Panc1 (cell line): ENCODE data around the gene B4GALNT4. TPM values are rescaled to one million over a fixed set of nuclear protein-coding genes. Genes with fewer than 3 reads are reported as not detected.

Experiments used
- ATAC-seq: fragments of 200-7000 bp; cut with Tn5 transposase; 2 replicates; pipeline ENCODE4 v1.9.1; 2020; ENCODE audit warnings: mild to moderate bottlenecking, moderate library complexity
- BruUV-seq: library from RNA; stranded (reverse); fragments of 400-500 nt; replicated peaks from 2 replicates; lab custom pipeline; 2021; lab: Mats Ljungman, UMichigan
- CTCF ChIA-PET: fragments of 300-600 bp; sonication (Branson Sonifier 250); formaldehyde crosslinking; loops from one replicate; lab custom pipeline; 2022; ENCODE audit warnings: antibody characterized with exemption; lab: Charles Lee
- POLR2A ChIA-PET: fragments of 300-600 bp; sonication (Branson Sonifier 250); formaldehyde crosslinking; loops from one replicate; lab custom pipeline; 2022; ENCODE audit warnings: antibody characterized with exemption; lab: Charles Lee
- DNase-seq: peaks from one replicate; pipeline ENCODE4 v3.0.0-alpha.2; 2010; ENCODE audit warnings: low read depth, low spot score
- H3K27ac ChIP-seq: 2 replicates; pipeline ENCODE4 v1.5.1; 2011; ENCODE audit warnings: mild to moderate bottlenecking, low read length, inconsistent platforms
- H3K27me3 ChIP-seq: fragments of 200-500 bp; sonication (Bioruptor generic); 2 replicates; pipeline ENCODE4 v1.6.0; 2014; ENCODE audit warnings: low read length, inconsistent platforms; ENCODE audit not compliant: control insufficient read depth, insufficient read depth
- H3K36me3 ChIP-seq: fragments of 200-500 bp; sonication (Bioruptor generic); 2 replicates; pipeline ENCODE4 v1.5.1; 2014; ENCODE audit warnings: inconsistent platforms, mild to moderate bottlenecking, low read length, moderate library complexity; ENCODE audit not compliant: control insufficient read depth, insufficient read depth
- H3K4me1 ChIP-seq: 2 replicates; pipeline ENCODE4 v1.5.1; 2011; ENCODE audit warnings: inconsistent platforms, mild to moderate bottlenecking, low read length, moderate library complexity; ENCODE audit not compliant: control insufficient read depth, insufficient read depth
- H3K4me3 ChIP-seq, 2 experiments: 2 replicates each; pipeline ENCODE4 v1.5.1; 2011 to 2012; ENCODE audit warnings: low read depth in 2 of 2, low read length in 2 of 2, mild to moderate bottlenecking in 2 of 2, inconsistent platforms in 1 of 2, moderate library complexity in 1 of 2
- H3K9me3 ChIP-seq: fragments of 200-500 bp; sonication (Bioruptor generic); 2 replicates; pipeline ENCODE4 v1.5.1; 2014; ENCODE audit warnings: low read depth, mild to moderate bottlenecking, inconsistent platforms, low read length, moderate library complexity; ENCODE audit not compliant: control insufficient read depth, insufficient read depth
- CTCF ChIP-seq: fragments of 450-650 bp; IDR thresholded peaks from 2 replicates; pipeline ENCODE4 v1.5.1; 2017; ENCODE audit warnings: mild to moderate bottlenecking
- POLR2AphosphoS5 ChIP-seq: IDR thresholded peaks from 2 replicates; pipeline ENCODE4 v1.6.1; 2012; ENCODE audit warnings: mild to moderate bottlenecking, low read depth, low read length, moderate library complexity
- REST ChIP-seq, 2 experiments: IDR thresholded peaks; 2 replicates each; pipeline ENCODE4 v1.6.1; 2011 to 2012; ENCODE audit warnings: low read depth in 2 of 2, control low read depth in 1 of 2, low read length in 1 of 2, mild to moderate bottlenecking in 1 of 2, moderate library complexity in 1 of 2; ENCODE audit not compliant: insufficient read depth in 1 of 2
- SIN3A ChIP-seq: IDR thresholded peaks from 2 replicates; pipeline ENCODE4 v1.6.1; 2012; ENCODE audit warnings: low read depth, mild to moderate bottlenecking, low read length, moderate library complexity, borderline replicate concordance; ENCODE audit not compliant: insufficient read depth
- TCF7L2 ChIP-seq: IDR thresholded peaks from 2 replicates; pipeline ENCODE4 v1.6.1; 2011; ENCODE audit warnings: mild to moderate bottlenecking, low read depth, low read length, inconsistent platforms
- in situ Hi-C: cut with HindIII; loops from 2 replicates; pipeline ENCODE4 v1.10.0; 2016; ENCODE audit warnings: low sequenced_read_pairs, low pct_unique_long_range_greater_than_20kb
- intact Hi-C: fragments of 100-400 bp; cut with micrococcal nuclease; formaldehyde crosslinking; loops from one replicate; pipeline ENCODE4 v1.10.0; 2022; ENCODE audit not compliant: unreplicated experiment
- total RNA-seq: library from RNA; stranded (reverse); gene quantifications from one replicate; pipeline ENCODE4 v1.2.1, GENCODE V29; 2021; ENCODE audit not compliant: unreplicated experiment

Gene B4GALNT4
- total RNA-seq, 1 experiment from 2014 or later: 122 TPM

GRCh38 chr11:420911-421321, 51.6 kb downstream of the B4GALNT4 start:
- no TSS peak for BruUV-seq
- no peaks in the 10 kb centered on the region for H3K27me3 ChIP-seq
- in situ Hi-C loops: no loop called here
- no peak overlapping the region for H3K27ac ChIP-seq
- intact Hi-C loops: no loop called here
- no peak for DNase-seq
- H3K4me3 ChIP-seq: no peak overlapping the region
- peaks cover 16% of the 10 kb centered on the region for H3K4me1 ChIP-seq
- CTCF ChIA-PET: no interaction called here
- H3K9me3 ChIP-seq: no peaks in the 10 kb centered on the region
- no peaks in the 10 kb centered on the region for H3K36me3 ChIP-seq
- no peak for ATAC-seq
- POLR2A ChIA-PET: no interaction called here
- TF ChIP-seq SIN3A (no peak), CTCF (no peak), REST (IDR thresholded peaks at IDR 0.05; ENCODE audit: insufficient read depth in 1 of 2, low read depth in 2 of 2, low read length in 1 of 2) (no peak), TCF7L2 (no peak), POLR2AphosphoS5 (no peak)

- no peaks in the 10 kb centered on the region for H3K9me3 ChIP-seq
- intact Hi-C loops: no loop called here
- POLR2A ChIA-PET: no interaction called here
- H3K27ac ChIP-seq: no peak overlapping the region
- no peak for TF ChIP-seq POLR2AphosphoS5
- no peak for TF ChIP-seq SIN3A
- no peak for TF ChIP-seq CTCF
- TF ChIP-seq TCF7L2: no peak
- no peaks in the 10 kb centered on the region for H3K27me3 ChIP-seq
- peaks cover 6% of the 10 kb centered on the region for H3K4me1 ChIP-seq
- CTCF ChIA-PET: no interaction called here
- no peak overlapping the region for H3K4me3 ChIP-seq
- DNase-seq (no peak), ATAC-seq (no peak)
- in situ Hi-C loops: no loop called here
- no peaks in the 10 kb centered on the region for H3K36me3 ChIP-seq
- BruUV-seq: no TSS peak
Measured at GRCh38 chr11:422249-422656, 53.0 kb downstream of the B4GALNT4 start.
